DND-41 (cell line): Measurements from ENCODE around the gene RHOT2.
A peak's percentile ranks its signal among the peaks of the same experiment; 100 is the strongest.

Source experiments
- ATAC-seq: fragments of 200-7000 bp; cut with Tn5 transposase; 3 replicates; pipeline ENCODE4 v1.9.1; 2021; ENCODE audit warnings: low read depth; ENCODE audit not compliant: insufficient read depth
- DNase-seq: peaks from one replicate; pipeline ENCODE4 v3.0.0-alpha.2; 2020
- H2AFZ ChIP-seq: 2 replicates; pipeline ENCODE4 v1.6.0; 2012; ENCODE audit warnings: low read depth, low read length
- H3K27ac ChIP-seq: 2 replicates; pipeline ENCODE4 v1.5.1; 2012; ENCODE audit warnings: low read length, inconsistent platforms
- H3K27me3 ChIP-seq: fragments of 200-600 bp; sonication (generic); 2 replicates; pipeline ENCODE4 v1.6.0; 2012; ENCODE audit warnings: low read length, mild to moderate bottlenecking, inconsistent platforms; ENCODE audit not compliant: insufficient read depth, poor library complexity
- H3K36me3 ChIP-seq: 2 replicates; pipeline ENCODE4 v1.5.1; 2012; ENCODE audit warnings: low read length, inconsistent platforms; ENCODE audit not compliant: insufficient read depth
- H3K4me1 ChIP-seq: 2 replicates; pipeline ENCODE4 v1.5.1; 2012; ENCODE audit warnings: mild to moderate bottlenecking, low read length; ENCODE audit not compliant: insufficient read depth
- H3K4me2 ChIP-seq: 2 replicates; pipeline ENCODE4 v1.6.0; 2012; ENCODE audit warnings: mild to moderate bottlenecking, moderate library complexity, low read length, inconsistent platforms; ENCODE audit not compliant: insufficient read depth
- H3K4me3 ChIP-seq, 2 experiments: fragments of 200-600 bp in 1 of 2; shearing (Covaris generic) in 1 of 2; 2 replicates each; pipeline ENCODE4 v1.5.1; 2012 to 2016; ENCODE audit warnings: inconsistent platforms in 2 of 2, low read length in 2 of 2, mild to moderate bottlenecking in 2 of 2, low read depth in 1 of 2, moderate library complexity in 1 of 2
- H3K79me2 ChIP-seq: 2 replicates; pipeline ENCODE4 v1.6.0; 2012; ENCODE audit warnings: low read length, inconsistent platforms; ENCODE audit not compliant: insufficient read depth
- H3K9ac ChIP-seq: 2 replicates; pipeline ENCODE4 v1.6.0; 2012; ENCODE audit warnings: low read depth, mild to moderate bottlenecking, inconsistent platforms, low read length, moderate library complexity
- H3K9me3 ChIP-seq: 2 replicates; pipeline ENCODE4 v1.5.1; 2012; ENCODE audit warnings: low read length, moderate library complexity, mild to moderate bottlenecking, inconsistent platforms; ENCODE audit not compliant: insufficient read depth, severe bottlenecking
- H4K20me1 ChIP-seq: 2 replicates; pipeline ENCODE4 v1.6.0; 2012; ENCODE audit warnings: low read length; ENCODE audit not compliant: insufficient read depth
- EZH2 ChIP-seq: IDR thresholded peaks from 3 replicates; pipeline ENCODE4 v1.6.1; 2012; ENCODE audit warnings: borderline replicate concordance, low read depth, mild to moderate bottlenecking, moderate library complexity, low read length, inconsistent platforms; ENCODE audit not compliant: severe bottlenecking
- TF ChIP-seq, protein P1 (sequence below): IDR thresholded peaks from 2 replicates; pipeline ENCODE4 v1.5.1; 2012; ENCODE audit warnings: borderline replicate concordance, low read length, moderate library complexity, mild to moderate bottlenecking; ENCODE audit not compliant: poor library complexity, severe bottlenecking; ENCODE audit errors: extremely low read depth

The RHOT2 gene

DNA sequence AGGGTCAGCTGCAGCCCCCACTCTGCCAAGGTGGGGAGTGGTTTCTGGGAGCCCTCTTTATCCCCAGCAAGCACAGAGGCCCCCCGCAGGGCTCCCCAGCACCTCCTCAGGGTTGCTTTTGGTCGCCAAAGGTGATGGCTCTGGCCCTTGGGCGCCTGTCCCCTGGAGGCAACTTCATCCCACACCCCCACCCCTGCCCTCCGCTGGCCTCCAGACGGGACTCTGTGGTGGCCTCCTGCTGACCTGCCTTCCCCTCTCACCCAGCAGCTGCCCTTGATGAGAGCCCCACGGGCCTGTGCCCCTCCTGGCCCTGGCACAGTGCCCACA is 7.8 kb upstream of the RHOT2 start:
- no peak for TF ChIP-seq EZH2
- TF ChIP-seq, protein P1, sequence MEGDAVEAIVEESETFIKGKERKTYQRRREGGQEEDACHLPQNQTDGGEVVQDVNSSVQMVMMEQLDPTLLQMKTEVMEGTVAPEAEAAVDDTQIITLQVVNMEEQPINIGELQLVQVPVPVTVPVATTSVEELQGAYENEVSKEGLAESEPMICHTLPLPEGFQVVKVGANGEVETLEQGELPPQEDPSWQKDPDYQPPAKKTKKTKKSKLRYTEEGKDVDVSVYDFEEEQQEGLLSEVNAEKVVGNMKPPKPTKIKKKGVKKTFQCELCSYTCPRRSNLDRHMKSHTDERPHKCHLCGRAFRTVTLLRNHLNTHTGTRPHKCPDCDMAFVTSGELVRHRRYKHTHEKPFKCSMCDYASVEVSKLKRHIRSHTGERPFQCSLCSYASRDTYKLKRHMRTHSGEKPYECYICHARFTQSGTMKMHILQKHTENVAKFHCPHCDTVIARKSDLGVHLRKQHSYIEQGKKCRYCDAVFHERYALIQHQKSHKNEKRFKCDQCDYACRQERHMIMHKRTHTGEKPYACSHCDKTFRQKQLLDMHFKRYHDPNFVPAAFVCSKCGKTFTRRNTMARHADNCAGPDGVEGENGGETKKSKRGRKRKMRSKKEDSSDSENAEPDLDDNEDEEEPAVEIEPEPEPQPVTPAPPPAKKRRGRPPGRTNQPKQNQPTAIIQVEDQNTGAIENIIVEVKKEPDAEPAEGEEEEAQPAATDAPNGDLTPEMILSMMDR, result no peak
- no peak overlapping the region for H3K4me2 ChIP-seq
- ATAC-seq (no peak), DNase-seq (no peak)
- H3K27me3 ChIP-seq, result no peaks in the 10 kb centered on the region
- no peaks in the 10 kb centered on the region for H3K9me3 ChIP-seq
- H3K4me1 ChIP-seq, result no peaks in the 10 kb centered on the region
- H3K36me3 ChIP-seq, result peaks cover 75% of the 10 kb centered on the region
- H3K27ac ChIP-seq, result no peak overlapping the region
- H2AFZ ChIP-seq, result no peak overlapping the region
- no peaks in the 10 kb centered on the region for H3K79me2 ChIP-seq
- peaks cover 23% of the 10 kb centered on the region for H4K20me1 ChIP-seq
- no peak overlapping the region for H3K4me3 ChIP-seq
- no peak overlapping the region for H3K9ac ChIP-seq

- Histone ChIP-seq H3K4me2 (no peak overlapping the region), H4K20me1 (peaks cover 23% of the 10 kb centered on the region), H3K27me3 (no peaks in the 10 kb centered on the region), H3K9me3 (no peaks in the 10 kb centered on the region), H2AFZ (no peak overlapping the region), H3K9ac (no peak overlapping the region), H3K36me3 (peaks cover 70% of the 10 kb centered on the region), H3K79me2 (no peaks in the 10 kb centered on the region), H3K4me1 (no peaks in the 10 kb centered on the region), H3K4me3 (no peak overlapping the region), H3K27ac (no peak overlapping the region)
- ATAC-seq (peak; percentile 18; the same call in 2 of the 3 replicates), DNase-seq (no peak)
- no peak for TF ChIP-seq EZH2
- TF ChIP-seq, protein P1, result no peak
Observed at GRCh38 chr16:660459-661183, 7.3 kb upstream of the RHOT2 start.

GRCh38 chr16:661184-661821 is 6.6 kb upstream of the RHOT2 start:
- Histone ChIP-seq H3K9me3 (no peaks in the 10 kb centered on the region), H2AFZ (no peak overlapping the region), H3K36me3 (peaks cover 65% of the 10 kb centered on the region), H3K27ac (no peak overlapping the region), H4K20me1 (peaks cover 23% of the 10 kb centered on the region), H3K4me1 (no peaks in the 10 kb centered on the region), H3K9ac (no peak overlapping the region), H3K4me3 (no peak overlapping the region), H3K79me2 (no peaks in the 10 kb centered on the region), H3K4me2 (no peak overlapping the region), H3K27me3 (no peaks in the 10 kb centered on the region)
- DNase-seq (no peak), ATAC-seq (peak; percentile 16; the same call in 2 of the 3 replicates)
- TF ChIP-seq, protein P1, result no peak
- TF ChIP-seq EZH2, result no peak
